ENCODE measurements around the gene DDR2.

Gene DDR2

GRCh38 chr1:162671664-162672410, 39.6 kb downstream of the DDR2 start:
- no peak for DNase-seq (ENCODE audit: low read depth, low spot score)

DNA sequence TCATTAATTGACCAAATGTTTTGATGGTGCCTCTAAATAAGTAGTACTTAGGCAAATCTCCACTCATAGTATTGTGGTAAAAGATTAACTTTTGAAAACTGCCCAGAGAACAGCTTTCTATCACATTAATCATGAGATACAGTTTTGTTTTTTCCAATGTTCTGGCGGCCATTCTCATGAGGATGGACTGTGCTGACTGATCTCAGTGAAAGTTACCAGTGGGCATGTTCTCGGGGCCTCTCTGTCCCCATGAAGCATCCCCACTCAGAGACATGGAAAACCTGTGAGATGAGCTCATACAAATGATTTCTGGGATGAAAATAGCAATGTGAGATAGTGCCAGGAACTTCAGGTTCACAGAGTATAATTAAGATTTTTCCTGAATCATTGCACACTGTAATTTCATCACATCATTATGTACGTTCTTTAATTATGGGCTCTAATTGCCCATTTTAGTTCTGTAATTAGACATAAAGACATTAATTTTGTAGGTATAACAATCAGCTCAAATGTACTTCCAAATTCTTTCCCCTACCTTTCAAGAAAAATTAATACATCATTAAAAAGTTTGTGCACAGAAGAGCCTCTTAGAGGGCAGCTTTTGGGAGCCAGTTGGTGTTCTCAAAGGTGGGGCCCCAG, 40.5 kb downstream of the DDR2 start:
- DNase-seq (ENCODE audit: low read depth, low spot score) = no peak

GRCh38 chr1:162674034-162674608, 41.9 kb downstream of the DDR2 start:
- DNase-seq (ENCODE audit: low read depth, low spot score) = no peak

DNA sequence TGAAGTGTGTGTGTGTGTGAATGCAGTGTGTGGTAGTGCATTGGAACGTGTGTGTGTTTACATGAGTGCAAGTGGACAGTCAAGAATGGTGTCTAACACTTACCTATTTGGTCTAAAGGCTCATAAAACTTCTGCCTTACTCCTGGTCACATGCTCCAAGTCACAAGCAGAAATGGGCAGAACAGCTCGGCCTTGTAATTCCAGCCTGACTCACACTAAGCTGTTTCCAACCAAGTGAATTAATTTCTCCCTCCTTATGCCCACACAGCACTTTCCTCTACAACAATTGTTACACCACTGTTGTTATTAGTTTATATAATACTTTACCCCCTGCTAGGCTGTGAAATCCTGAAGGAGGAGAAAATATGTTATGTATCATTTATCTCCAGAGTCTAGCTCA, 43.8 kb downstream of the DDR2 start:
- DNase-seq (ENCODE audit: low read depth, low spot score) = no peak

- DNase-seq (ENCODE audit: low read depth, low spot score) = no peak
Measured at GRCh38 chr1:162676750-162677149, 44.5 kb downstream of the DDR2 start.

GRCh38 chr1:162677607-162678371, 45.5 kb downstream of the DDR2 start:
- no peak for DNase-seq (ENCODE audit: low read depth, low spot score)

DNA sequence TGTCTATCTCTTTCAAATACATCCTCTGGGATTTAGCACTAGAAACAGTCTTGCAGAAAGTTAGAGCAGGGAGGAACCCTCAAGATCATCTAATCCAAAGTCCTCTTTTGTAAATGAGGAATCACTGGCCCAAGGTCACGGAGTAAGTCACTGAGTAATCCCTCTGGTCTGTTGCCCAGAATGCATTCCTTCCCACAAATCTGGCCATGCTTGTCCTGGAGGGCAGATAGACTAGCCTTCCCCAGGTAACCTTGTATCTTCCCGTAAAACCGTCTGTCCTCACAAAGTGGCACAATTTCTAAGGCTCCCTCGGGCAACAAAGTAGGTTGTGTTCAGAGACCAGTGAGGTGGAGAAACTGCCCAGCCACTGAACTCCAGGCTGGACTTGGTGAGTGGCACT, 46.2 kb downstream of the DDR2 start:
- no peak for DNase-seq (ENCODE audit: low read depth, low spot score)

DNA sequence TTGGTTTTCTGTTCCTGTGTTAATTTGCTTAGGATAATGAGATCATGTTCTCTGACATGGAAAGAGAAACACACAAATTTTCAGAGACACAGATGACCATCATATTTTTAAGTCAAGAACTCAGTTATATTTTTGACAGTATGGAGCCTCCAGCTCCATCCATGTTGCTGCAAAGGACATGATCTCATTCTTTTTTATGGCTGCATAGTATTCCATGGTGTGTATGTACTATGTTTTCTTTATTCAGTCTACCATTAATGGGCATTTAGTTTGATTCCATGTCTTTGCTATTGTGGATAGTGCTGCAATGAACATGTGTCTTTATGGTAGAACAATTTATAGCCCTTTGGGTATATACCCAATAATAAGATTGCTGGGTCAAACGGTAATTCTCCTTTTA, 47.0 kb downstream of the DDR2 start:
- DNase-seq (ENCODE audit: low read depth, low spot score) = no peak

DNA sequence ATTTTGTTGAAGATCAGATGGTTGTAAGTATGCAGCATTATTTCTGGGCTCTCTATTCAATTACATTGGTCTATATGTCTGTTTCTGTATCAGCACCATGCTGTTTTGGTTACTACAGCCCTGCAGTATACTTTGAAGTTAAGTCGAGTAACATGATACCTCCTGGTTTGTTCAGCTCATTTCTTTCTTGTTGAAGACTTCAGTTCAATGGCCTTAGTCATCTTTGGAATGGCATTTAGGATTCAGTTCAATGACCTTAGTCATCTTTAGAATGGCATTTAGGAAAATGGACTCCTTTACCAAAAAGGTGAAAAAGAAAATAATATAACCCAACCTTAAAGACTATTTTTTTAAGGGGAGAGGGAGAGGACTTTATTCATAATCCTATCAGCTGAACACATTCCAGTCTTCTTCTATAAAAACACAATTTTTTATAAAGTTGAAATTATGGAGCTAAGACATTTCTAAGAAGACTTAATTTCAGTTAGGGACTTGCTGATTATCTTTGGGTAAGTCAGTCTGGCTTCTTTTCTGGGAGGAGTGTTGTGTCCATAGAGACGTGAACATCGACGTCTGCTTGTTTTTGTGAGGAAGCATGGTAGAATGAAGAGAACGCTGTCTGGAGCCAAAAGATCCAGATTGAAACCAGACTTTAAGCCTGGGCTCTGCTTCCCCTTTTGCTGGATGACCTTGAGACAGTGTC, 48.3 kb downstream of the DDR2 start:
- DNase-seq (ENCODE audit: low read depth, low spot score) = no peak

DNA sequence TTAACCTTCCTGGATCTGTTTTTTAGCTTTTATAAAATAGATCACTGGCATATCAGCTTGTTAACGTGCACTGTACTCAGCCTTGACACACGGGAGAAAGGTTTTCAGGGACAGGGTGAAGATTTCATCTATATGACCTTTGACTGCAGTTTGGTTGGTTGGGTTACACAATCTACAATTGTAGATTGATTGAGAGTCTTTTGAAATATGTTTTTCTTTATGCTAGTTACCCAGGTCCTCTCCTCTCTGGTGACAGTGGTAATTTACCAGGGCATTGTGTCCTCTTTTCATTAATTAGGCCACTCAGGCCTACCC, 48.8 kb downstream of the DDR2 start:
- DNase-seq (ENCODE audit: low read depth, low spot score) = no peak

DNA sequence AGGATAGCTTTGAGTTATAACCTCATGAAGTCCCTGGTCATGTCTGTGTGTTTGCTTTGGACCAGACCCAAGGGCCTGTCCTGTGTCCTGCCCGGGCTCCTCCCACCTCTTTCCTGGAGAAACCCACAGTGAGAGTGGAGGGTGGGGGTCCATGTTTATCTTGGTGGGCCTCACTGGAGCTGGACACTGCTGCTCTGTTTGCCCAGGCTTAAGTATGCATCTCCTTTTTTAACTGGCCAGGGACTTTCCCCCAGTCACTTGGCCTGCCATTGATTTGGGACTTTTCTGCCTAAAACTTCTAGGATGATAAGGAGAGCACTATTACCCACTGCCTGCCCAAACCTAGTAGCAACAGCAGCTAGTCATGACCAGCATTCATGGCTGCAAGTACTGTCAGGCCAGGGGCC, 49.8 kb downstream of the DDR2 start:
- DNase-seq (ENCODE audit: low read depth, low spot score) = no peak

DNA sequence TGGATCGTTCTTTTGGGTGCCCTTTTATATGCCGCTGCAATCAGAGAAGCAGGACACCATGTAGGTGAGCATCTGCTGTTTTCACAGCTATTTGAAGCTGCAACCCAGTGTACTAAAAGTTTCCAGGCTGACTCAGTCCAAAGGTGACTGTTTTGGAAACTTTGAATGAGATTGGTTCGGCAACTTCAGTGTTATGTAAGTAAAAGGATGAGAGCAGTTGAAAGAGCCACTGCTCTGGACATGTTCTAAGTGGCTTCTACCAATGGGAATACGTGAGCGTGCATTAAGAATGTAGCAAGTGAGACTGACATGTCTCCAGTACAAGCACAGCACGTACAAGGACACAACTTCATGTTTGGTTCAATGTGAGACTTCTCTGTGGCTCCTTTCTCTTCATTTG, 55.6 kb downstream of the DDR2 start:
- no peak for DNase-seq (ENCODE audit: low read depth, low spot score)

GRCh38 chr1:162688521-162688920, 56.3 kb downstream of the DDR2 start:
- DNase-seq (ENCODE audit: low read depth, low spot score) = no peak

- no peak for DNase-seq (ENCODE audit: low read depth, low spot score)
Measured at GRCh38 chr1:162688931-162689330, 56.7 kb downstream of the DDR2 start.

DNA sequence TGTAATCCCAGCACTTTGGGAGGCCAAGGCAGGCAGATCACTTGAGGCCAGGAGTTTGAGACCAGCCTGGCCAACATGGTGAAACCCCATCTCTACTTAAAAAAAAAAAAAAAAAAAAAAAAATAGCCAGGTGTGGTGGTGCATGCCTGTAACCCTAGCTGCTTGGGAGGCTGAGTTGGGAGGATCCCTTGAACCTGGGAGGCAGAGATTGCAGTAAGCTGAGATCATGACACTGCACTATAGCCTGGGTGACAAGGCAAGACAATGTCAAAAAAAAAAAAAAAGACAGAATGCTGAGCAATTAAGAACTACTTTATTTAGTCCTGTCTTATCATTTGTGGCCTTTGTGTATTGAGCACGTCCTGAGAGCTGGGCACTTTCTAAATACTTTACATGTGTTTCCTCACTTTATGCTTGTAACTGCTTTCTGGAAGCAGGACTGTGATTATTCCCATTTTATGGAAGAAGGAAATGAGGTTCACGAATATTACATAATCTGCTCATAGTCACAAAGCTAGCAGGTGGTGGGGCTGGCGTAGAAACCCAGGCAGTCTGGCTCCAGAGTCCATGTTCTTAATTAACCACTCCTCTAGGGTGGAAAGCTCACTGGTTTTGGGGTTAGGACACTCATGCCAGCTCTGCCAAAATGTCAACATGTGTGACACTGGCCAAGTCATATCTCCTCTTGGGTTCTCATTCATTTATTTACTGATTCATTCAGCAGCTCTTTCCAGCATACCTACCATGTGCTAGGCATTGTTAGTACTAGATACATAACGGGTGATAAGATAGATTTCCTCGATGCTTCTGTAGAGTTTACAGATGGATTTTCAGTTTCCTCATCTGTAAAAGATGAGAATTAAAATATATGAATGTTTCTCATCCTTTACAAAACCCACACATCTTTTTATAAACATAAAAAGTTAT, 57.7 kb downstream of the DDR2 start:
- DNase-seq (ENCODE audit: low read depth, low spot score) = no peak

- no peak for DNase-seq (ENCODE audit: low read depth, low spot score)
Measured at GRCh38 chr1:162690672-162691434, 58.6 kb downstream of the DDR2 start.

GRCh38 chr1:162691999-162692575, 59.8 kb downstream of the DDR2 start:
- DNase-seq (ENCODE audit: low read depth, low spot score) = no peak

GRCh38 chr1:162694911-162695310, 62.6 kb downstream of the DDR2 start:
- no peak for DNase-seq (ENCODE audit: low read depth, low spot score)

GRCh38 chr1:162695687-162696086, 63.4 kb downstream of the DDR2 start:
- DNase-seq (ENCODE audit: low read depth, low spot score) = no peak
